OCI-LY3 (cell line): ENCODE measurements around the gene TPH2.
A peak's percentile ranks its signal among the peaks of the same experiment; 100 is the strongest.

Source experiments
- H2AFZ ChIP-seq: fragments of 200-600, 300-600 bp; shearing (Covaris generic); 2 replicates; pipeline ENCODE4 v1.6.0; 2014; ENCODE audit warnings: antibody characterized with exemption, low read depth, low read length
- H3K27ac ChIP-seq: fragments of 200-600, 300-600 bp; sonication (generic); 2 replicates; pipeline ENCODE4 v1.5.1; 2014; ENCODE audit warnings: mild to moderate bottlenecking, low read length, moderate library complexity, mixed read lengths
- H3K27me3 ChIP-seq: fragments of 200-600, 300-600 bp; sonication (generic); 2 replicates; pipeline ENCODE4 v1.6.1; 2014; ENCODE audit warnings: low read depth, low read length, mixed read lengths
- H3K36me3 ChIP-seq: fragments of 200-600, 300-600 bp; sonication (generic); replicated peaks from 2 replicates; pipeline ENCODE3; 2014; ENCODE audit warnings: low read depth, low read length, mixed read lengths
- H3K4me1 ChIP-seq: fragments of 300-600, 200-600 bp; sonication (generic); 2 replicates; pipeline ENCODE4 v1.6.1; 2014; ENCODE audit warnings: low read length, mixed read lengths
- H3K4me2 ChIP-seq: fragments of 200-600, 300-600 bp; sonication (generic); 2 replicates; pipeline ENCODE4 v1.6.1; 2014; ENCODE audit warnings: low read length, mixed read lengths
- H3K4me3 ChIP-seq: fragments of 300-600, 200-600 bp; sonication (generic); 2 replicates; pipeline ENCODE4 v1.5.1; 2014; ENCODE audit warnings: antibody characterized with exemption, mild to moderate bottlenecking, low read length, moderate library complexity
- H3K79me2 ChIP-seq: fragments of 300-600, 200-600 bp; shearing (Covaris generic); 2 replicates; pipeline ENCODE4 v1.6.1; 2014; ENCODE audit warnings: mild to moderate bottlenecking, low read length, mixed read lengths
- H3K9ac ChIP-seq: fragments of 300-600, 200-600 bp; shearing (Covaris generic); 2 replicates; pipeline ENCODE4 v1.6.0; 2014; ENCODE audit warnings: mild to moderate bottlenecking, low read length, moderate library complexity
- H3K9me3 ChIP-seq: fragments of 200-600, 300-600 bp; shearing (Covaris generic); 2 replicates; pipeline ENCODE4 v1.6.1; 2014; ENCODE audit warnings: low read length, mixed read lengths; ENCODE audit not compliant: insufficient read depth
- H4K20me1 ChIP-seq: fragments of 200-600, 300-600 bp; sonication (generic); 2 replicates; pipeline ENCODE4 v1.6.1; 2016; ENCODE audit warnings: low read length, mixed read lengths; ENCODE audit not compliant: insufficient read depth
- EZH2phosphoT487 ChIP-seq: fragments of 200-600 bp; shearing (Covaris generic); IDR thresholded peaks from 2 replicates; pipeline ENCODE4 v1.6.1; 2018; ENCODE audit warnings: antibody characterized with exemption, mixed run types, low read depth
- TF ChIP-seq, protein P1 (sequence below): fragments of 200-600, 300-600 bp; sonication (generic); IDR thresholded peaks from 2 replicates; pipeline ENCODE4 v1.5.1; 2014; ENCODE audit warnings: antibody characterized with exemption, low read length, low read depth

Gene TPH2

DNA sequence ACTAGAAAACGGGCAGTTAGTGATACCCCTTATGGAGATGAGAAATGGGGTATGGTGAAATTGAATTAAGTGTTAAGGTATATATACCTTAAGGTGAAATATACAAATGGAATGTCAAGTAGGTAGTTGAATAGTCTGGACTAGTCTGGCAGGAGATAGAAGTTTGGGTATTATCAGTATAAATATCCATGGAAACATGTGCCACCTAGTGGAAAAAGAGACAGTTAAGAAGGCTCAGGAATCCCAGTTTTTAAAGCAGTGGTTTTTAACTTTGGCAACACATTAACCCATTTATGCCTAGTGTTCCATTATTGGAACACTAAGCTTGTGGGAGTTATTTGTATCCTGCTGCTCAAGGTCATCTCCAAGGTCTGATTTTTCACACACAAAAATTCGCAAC lies 38.6 kb upstream of the TPH2 start:
- Histone ChIP-seq H3K4me1 (no peaks in the 10 kb centered on the region), H3K9ac (no peak overlapping the region), H3K4me2 (no peak overlapping the region), H3K79me2 (no peaks in the 10 kb centered on the region), H2AFZ (no peak overlapping the region), H3K9me3 (no peaks in the 10 kb centered on the region), H3K27me3 (no peaks in the 10 kb centered on the region), H3K36me3 (peaks cover 15% of the 10 kb centered on the region), H3K4me3 (no peak overlapping the region), H4K20me1 (no peaks in the 10 kb centered on the region), H3K27ac (no peak overlapping the region)
- no peak for TF ChIP-seq EZH2phosphoT487
- TF ChIP-seq, protein P1, sequence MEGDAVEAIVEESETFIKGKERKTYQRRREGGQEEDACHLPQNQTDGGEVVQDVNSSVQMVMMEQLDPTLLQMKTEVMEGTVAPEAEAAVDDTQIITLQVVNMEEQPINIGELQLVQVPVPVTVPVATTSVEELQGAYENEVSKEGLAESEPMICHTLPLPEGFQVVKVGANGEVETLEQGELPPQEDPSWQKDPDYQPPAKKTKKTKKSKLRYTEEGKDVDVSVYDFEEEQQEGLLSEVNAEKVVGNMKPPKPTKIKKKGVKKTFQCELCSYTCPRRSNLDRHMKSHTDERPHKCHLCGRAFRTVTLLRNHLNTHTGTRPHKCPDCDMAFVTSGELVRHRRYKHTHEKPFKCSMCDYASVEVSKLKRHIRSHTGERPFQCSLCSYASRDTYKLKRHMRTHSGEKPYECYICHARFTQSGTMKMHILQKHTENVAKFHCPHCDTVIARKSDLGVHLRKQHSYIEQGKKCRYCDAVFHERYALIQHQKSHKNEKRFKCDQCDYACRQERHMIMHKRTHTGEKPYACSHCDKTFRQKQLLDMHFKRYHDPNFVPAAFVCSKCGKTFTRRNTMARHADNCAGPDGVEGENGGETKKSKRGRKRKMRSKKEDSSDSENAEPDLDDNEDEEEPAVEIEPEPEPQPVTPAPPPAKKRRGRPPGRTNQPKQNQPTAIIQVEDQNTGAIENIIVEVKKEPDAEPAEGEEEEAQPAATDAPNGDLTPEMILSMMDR = peak; percentile 23; the same call in 1 of the 2 replicates

DNA sequence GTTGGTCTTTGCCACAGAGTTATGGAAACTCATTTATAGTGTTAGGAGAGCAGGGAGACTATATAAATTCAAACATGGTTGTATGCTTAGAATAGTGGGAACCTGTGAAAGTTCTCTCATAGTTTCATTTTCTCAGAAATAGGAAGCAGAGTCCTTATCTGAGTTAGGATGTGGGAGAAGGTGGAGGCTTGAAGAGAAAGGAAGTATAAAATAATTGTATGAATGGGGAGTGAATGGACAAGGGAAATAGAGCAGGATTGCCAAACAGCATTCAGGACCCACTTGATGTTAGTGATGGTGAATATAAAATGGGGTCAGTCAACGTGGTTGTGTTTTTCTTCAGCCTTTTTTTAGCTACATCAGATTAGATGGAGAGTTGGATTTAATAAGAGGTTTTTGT lies 34.0 kb upstream of the TPH2 start:
- H3K4me3 ChIP-seq = no peak overlapping the region
- H3K27me3 ChIP-seq = no peaks in the 10 kb centered on the region
- no peaks in the 10 kb centered on the region for H3K9me3 ChIP-seq
- H4K20me1 ChIP-seq = no peaks in the 10 kb centered on the region
- H3K9ac ChIP-seq = no peak overlapping the region
- H2AFZ ChIP-seq = no peak overlapping the region
- no peak overlapping the region for H3K4me2 ChIP-seq
- H3K36me3 ChIP-seq = peaks cover 23% of the 10 kb centered on the region
- no peak overlapping the region for H3K27ac ChIP-seq
- H3K4me1 ChIP-seq = no peaks in the 10 kb centered on the region
- no peak for TF ChIP-seq EZH2phosphoT487
- TF ChIP-seq, protein P1 = no peak
- H3K79me2 ChIP-seq = no peaks in the 10 kb centered on the region

DNA sequence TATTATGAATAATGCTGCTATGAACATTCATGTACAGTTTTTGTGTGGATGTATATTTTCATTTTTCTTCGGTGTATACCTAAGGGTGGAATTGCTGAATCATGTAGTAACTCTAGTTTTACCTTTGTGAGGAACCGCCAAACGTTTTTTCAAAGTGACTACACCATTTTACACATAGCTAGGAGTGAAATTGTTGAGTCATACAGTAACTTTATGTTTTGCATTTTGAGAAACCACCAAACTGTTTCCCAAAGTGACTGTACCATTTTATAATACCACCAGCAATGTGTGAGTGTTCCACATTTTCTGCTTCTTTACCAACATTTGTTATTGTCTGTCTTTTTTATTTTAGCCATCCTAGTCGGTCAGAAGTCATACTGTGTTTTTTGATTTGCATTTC lies 3.1 kb upstream of the TPH2 start:
- H3K9me3 ChIP-seq = peaks cover 5% of the 10 kb centered on the region; the same call in 1 of the 2 replicates
- no peak overlapping the region for H3K9ac ChIP-seq
- H3K4me3 ChIP-seq = peak overlapping the region; percentile 27; the same call in 1 of the 2 replicates
- TF ChIP-seq, protein P1 = no peak
- TF ChIP-seq EZH2phosphoT487 = no peak
- H4K20me1 ChIP-seq = no peaks in the 10 kb centered on the region
- peaks cover 12% of the 10 kb centered on the region for H3K4me1 ChIP-seq
- peak overlapping the region; percentile 42 for H3K4me2 ChIP-seq
- H3K36me3 ChIP-seq = peaks cover 3% of the 10 kb centered on the region
- no peak overlapping the region for H3K27ac ChIP-seq
- peaks cover 47% of the 10 kb centered on the region for H3K27me3 ChIP-seq
- H2AFZ ChIP-seq = no peak overlapping the region
- H3K79me2 ChIP-seq = no peaks in the 10 kb centered on the region

- Histone ChIP-seq H3K79me2 (no peaks in the 10 kb centered on the region), H4K20me1 (no peaks in the 10 kb centered on the region), H3K27ac (no peak overlapping the region), H3K27me3 (peaks cover 55% of the 10 kb centered on the region), H3K36me3 (peaks cover 3% of the 10 kb centered on the region), H3K9me3 (peaks cover 5% of the 10 kb centered on the region; the same call in 1 of the 2 replicates), H3K9ac (no peak overlapping the region), H3K4me2 (no peak overlapping the region), H2AFZ (no peak overlapping the region), H3K4me3 (no peak overlapping the region), H3K4me1 (peaks cover 12% of the 10 kb centered on the region)
- no peak for TF ChIP-seq EZH2phosphoT487
- TF ChIP-seq, protein P1 = no peak
Measured at GRCh38 chr12:71940068-71940467, 1.4 kb downstream of the TPH2 start.
